H1 (cell line): Measurements from ENCODE around the gene PRRX1. TPM values are rescaled to one million over a fixed set of nuclear protein-coding genes. Genes with fewer than 3 reads are reported as not detected.

Source experiments
- BCL11A ChIP-seq, 2 experiments: IDR thresholded peaks; one replicate each; pipeline ENCODE4 v1.6.1; 2011; ENCODE audit warnings: low read depth in 2 of 2, low read length in 2 of 2, mild to moderate bottlenecking in 2 of 2
- POLR2A ChIP-seq, 2 experiments: IDR thresholded peaks; 1 replicate in 1 of 2; 2 replicates in 1 of 2; pipeline ENCODE4 v1.6.1; 2011; ENCODE audit warnings: low read depth in 2 of 2, low read length in 2 of 2, mild to moderate bottlenecking in 2 of 2; ENCODE audit errors: control extremely low read depth in 1 of 2
- SAP30 ChIP-seq: fragments of 300-600 bp; sonication (generic); IDR thresholded peaks from 2 replicates; pipeline ENCODE4 v1.7.1; 2012; ENCODE audit warnings: low read length, moderate library complexity, mild to moderate bottlenecking, inconsistent platforms; ENCODE audit not compliant: insufficient read depth, insufficient replicate concordance
- TAF1 ChIP-seq: IDR thresholded peaks from 2 replicates; pipeline ENCODE4 v1.6.1; 2011; ENCODE audit warnings: mild to moderate bottlenecking, low read depth, low read length
- polyA plus RNA-seq, 7 experiments: library from polyadenylated mRNA; depleted of rRNA in 3 of 7; stranded (reverse) in 5 of 7; unstranded in 2 of 7; fragments of >200 nt in 5 of 7; fragments of 200-250 nt in 2 of 7; gene quantifications; 1 replicate in 5 of 7; 2 replicates in 1 of 7; 4 replicates in 1 of 7; pipeline versions ENCODE4 v1.2.1 to v1.2.3, GENCODE V29; 2011 to 2013; ENCODE audit warnings: missing spikeins in 2 of 7, mixed read lengths in 2 of 7
- total RNA-seq: library from RNA; stranded (reverse); fragmentation: NEBNext Ultra II Directional; extraction: Animal tissue kit (Norgen Biotek cat#: 25700); gene quantifications from 2 replicates; pipeline ENCODE4 v1.2.1, GENCODE V29; 2021

The PRRX1 gene
- total and polyA plus RNA-seq, 2 of the 8 experiments (the other 6 are each of a cell fraction or from before 2014, with no cell fraction given) = not detected

- no peak for TF ChIP-seq SAP30
- no peak for TF ChIP-seq POLR2A (IDR thresholded peaks at IDR 0.05; ENCODE audit: control extremely low read depth in 1 of 2, low read depth in 2 of 2, low read length in 2 of 2)
- TF ChIP-seq BCL11A (IDR thresholded peaks at IDR 0.05; ENCODE audit: low read depth in 2 of 2, low read length in 2 of 2) = no peak
- TF ChIP-seq TAF1 = no peak
- TF ChIP-seq, all 59 proteins: peak for 0
These were observed 50.2 kb downstream of the PRRX1 start (continued) for GRCh38 chr1:170714163-170714562.
